Erythroblast (primary cell): Measurements from ENCODE around the gene URI1.
"Not testable (repeated sequence)": the region's sequence is repeated elsewhere in the genome, so short reads cannot be mapped to it uniquely, and the experiment has no call there.

Experiments used
- GATA1 ChIP-seq: IDR thresholded peaks from 2 replicates; pipeline ENCODE4 v1.6.1; 2011; ENCODE audit warnings: low read depth, mild to moderate bottlenecking, control low read depth, low read length, moderate library complexity
- POLR2A ChIP-seq: IDR thresholded peaks from 2 replicates; pipeline ENCODE4 v1.6.1; 2011; ENCODE audit warnings: mild to moderate bottlenecking, low read length

- TF ChIP-seq POLR2A, GATA1: not testable (repeated sequence)
These were observed 101.0 kb downstream of the URI1 start for GRCh38 chr19:30043008-30043407.
